ENCODE measurements around the gene MT1H. TPM values are rescaled to one million over a fixed set of nuclear protein-coding genes. Genes with fewer than 3 reads are reported as not detected.
"Not testable (repeated sequence)": the region's sequence is repeated elsewhere in the genome, so short reads cannot be mapped to it uniquely, and the experiment has no call there.

The MT1H gene
- not detected for total RNA-seq
- total RNA-seq, result 0 reads per million in 2 donors

DNA sequence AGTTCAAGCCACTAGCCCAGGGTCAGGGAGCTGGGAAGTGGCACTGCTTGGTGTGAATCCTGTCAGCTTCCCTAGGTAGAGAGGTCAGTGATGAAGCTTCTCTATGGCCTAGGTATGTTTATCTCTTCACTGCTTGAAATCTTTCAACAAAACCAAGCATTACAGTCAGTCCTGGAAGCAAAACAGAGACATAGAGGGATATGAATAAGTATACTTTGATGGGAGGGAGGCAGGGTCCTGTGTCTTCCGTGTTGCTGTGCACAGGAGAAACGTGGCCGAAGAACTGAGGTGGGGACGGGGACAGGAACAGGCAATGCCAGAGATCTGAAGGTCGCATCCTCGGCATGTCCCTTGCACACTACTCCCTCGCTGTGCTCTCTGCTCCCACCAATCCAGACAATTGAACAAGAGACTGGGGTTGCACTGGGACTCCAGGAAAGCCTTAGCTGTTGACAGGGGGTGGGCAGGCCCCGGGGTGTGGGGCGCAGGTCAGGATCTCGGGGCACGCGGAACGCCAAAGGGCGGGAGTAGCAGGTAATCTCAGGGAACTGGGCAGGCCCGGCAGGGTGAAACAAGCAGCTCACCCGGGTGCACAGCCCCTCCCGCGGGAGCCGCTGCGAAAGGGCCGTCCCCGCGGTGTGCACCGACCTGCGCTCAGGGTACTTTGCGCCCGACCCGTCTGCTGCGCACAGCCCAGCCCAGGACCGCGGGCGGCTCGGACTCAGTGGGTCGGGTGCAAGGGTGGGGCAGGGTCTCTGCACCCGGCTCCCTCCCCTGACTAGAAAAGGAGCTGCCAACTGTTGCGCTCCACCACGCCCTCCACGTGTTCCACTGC lies at the start of gene MT1H:
MT1H (plus strand) TSS at position 810 of the 835 bp plus-strand sequence. CDS start 71 bp downstream, outside the sequence.
- no peak within 1 kb of the TSS for H3K27ac Mint-ChIP-seq
- no peaks in the 10 kb centered on the region for H3K9me3 ChIP-seq (ENCODE audit: control insufficient read depth, low read length, poor library complexity, severe bottlenecking)
- H3K4me3 Mint-ChIP-seq, result peak within 1 kb of the TSS; percentile 71
- peaks cover 2% of the 10 kb centered on the region for H3K36me3 Mint-ChIP-seq (ENCODE audit: low read depth)
- peaks cover 55% of the 10 kb centered on the region for H3K27me3 Mint-ChIP-seq
- peaks cover 16% of the 10 kb centered on the region for H3K4me1 Mint-ChIP-seq
- ATAC-seq (peak; percentile 40), DNase-seq (no peak)

- no peaks in the 10 kb centered on the region for H3K36me3 Mint-ChIP-seq (ENCODE audit: low read depth)
- no peaks in the 10 kb centered on the region for H3K9me3 ChIP-seq (ENCODE audit: control insufficient read depth, low read length, poor library complexity, severe bottlenecking)
- no peak overlapping the region for H3K27ac Mint-ChIP-seq
- H3K27me3 Mint-ChIP-seq, result peaks cover 12% of the 10 kb centered on the region
- peaks cover 16% of the 10 kb centered on the region for H3K4me1 Mint-ChIP-seq
- no peak overlapping the region for H3K4me3 Mint-ChIP-seq
- ATAC-seq, result no peak
- DNase-seq, result no peak
Measured at GRCh38 chr16:56620339-56620897, 49.2 kb upstream of the MT1H start.

DNA sequence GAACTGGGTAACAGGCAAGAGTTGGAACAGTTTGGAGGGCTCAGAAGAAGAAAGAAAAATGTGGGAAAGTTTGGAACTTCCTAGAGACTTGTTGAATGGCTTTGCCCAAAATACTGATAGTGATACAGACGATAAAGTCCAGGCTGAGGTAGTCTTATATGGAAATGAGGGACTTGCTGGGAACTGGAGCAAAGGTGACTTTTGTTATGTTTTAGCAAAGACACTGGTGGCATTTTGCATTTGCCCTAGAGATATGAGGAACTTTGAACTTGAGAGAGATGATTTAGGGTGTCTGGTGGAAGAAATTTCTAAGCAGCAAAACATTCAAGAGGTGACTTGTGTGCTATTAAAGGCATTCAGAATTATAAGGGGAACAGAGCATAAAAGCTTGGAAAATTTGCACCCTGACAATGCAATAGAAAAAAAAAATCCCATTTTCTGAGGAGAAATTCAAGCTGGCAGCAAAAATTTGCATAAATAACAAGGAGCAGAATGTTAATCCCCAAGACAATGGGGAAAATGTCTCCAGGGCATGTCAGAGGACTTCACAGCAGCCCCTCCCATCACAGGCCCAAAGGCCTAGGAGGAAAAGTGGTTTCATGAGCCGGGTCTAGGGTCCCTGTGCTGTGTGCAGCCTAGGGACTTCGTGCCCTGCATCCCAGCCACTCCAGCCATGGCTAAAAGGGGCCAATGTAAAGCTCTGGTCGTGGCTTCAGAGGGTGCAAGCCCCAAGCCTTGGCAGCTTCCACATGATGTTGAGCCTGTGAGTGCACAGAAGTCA lies 47.8 kb upstream of the MT1H start:
- ATAC-seq; H3K9me3 ChIP-seq (ENCODE audit: control insufficient read depth, low read length, poor library complexity, severe bottlenecking); H3K36me3 Mint-ChIP-seq (ENCODE audit: low read depth); H3K4me3 Mint-ChIP-seq; H3K27ac Mint-ChIP-seq; DNase-seq: not testable (repeated sequence)
- Mint-ChIP-seq H3K27me3 (peaks cover 17% of the 10 kb centered on the region), H3K4me1 (peaks cover 22% of the 10 kb centered on the region)

- DNase-seq; ATAC-seq; H3K9me3 ChIP-seq (ENCODE audit: control insufficient read depth, low read length, poor library complexity, severe bottlenecking); H3K27ac Mint-ChIP-seq; H3K4me3 Mint-ChIP-seq; H3K36me3 Mint-ChIP-seq (ENCODE audit: low read depth): not testable (repeated sequence)
- Mint-ChIP-seq H3K4me1 (peaks cover 18% of the 10 kb centered on the region), H3K27me3 (peaks cover 17% of the 10 kb centered on the region)
Measured at GRCh38 chr16:56623184-56623583, 46.4 kb upstream of the MT1H start.

DNA sequence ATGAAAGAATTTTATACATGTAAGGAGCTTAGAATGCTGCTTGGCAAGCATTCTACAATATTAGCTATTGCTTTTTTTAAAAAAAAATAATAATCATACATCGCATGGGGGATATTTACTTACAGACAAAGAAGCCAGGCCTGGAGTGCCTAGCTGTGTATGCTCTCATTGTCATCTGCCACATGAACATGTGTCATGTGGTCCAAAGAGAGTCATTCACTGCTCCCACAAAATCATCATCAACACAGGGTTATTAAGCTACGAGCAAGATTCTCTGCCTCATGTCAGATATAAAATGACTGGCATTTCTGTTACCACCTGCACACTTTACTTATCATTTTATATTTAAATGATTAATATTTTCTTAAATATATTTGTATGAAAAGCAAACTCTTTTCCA lies 46.0 kb upstream of the MT1H start:
- ATAC-seq (no peak), DNase-seq (no peak)
- Mint-ChIP-seq H3K27ac (no peak overlapping the region), H3K4me3 (no peak overlapping the region), H3K36me3 (ENCODE audit: low read depth) (no peaks in the 10 kb centered on the region), H3K4me1 (peaks cover 18% of the 10 kb centered on the region), H3K27me3 (peaks cover 13% of the 10 kb centered on the region)
- no peaks in the 10 kb centered on the region for H3K9me3 ChIP-seq (ENCODE audit: control insufficient read depth, low read length, poor library complexity, severe bottlenecking)

DNA sequence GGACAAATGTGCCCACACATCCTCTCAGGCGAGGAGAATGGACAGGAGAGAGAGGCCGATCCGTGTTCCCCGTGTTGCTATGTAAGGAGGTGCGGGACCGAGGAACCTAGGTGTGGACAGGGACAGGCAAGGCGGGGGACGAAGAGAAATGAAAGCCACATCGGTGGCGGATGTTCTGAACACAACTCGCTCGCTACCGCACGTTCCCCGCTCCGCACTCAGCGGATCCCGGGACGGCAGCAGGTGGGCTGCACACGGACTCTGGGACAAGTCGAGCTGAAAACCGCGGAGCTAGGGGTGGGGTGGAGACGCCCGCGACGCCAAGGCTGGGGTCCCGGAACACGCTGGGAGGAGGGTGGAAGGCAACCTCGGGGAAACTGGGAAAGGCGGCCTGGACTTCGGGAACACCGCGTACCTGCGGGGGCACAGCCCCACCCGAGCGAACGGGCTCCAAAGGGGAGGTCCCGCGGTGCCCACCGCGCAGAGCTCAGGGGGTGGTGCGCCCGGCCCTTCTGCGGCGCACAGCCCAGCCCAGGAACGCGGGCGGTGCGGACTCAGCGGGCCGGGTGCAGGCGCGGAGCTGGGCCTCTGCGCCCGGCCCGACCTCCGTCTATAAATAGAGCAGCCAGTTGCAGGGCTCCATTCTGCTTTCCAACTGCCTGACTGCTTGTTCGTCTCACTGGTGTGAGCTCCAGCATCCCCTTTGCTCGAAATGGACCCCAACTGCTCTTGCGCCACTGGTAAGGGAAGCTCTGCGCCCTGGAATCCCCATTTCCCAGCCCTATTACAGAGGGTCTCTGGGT lies 44.3 kb upstream of the MT1H start, which contains the start of gene MT1E:
MT1E (plus strand) TSS at position 642 of the 803 bp plus-strand sequence; CDS start at position 713, 71 bp downstream.
- Mint-ChIP-seq H3K27ac (peak within 1 kb of the TSS; percentile 24), H3K27me3 (peaks cover 12% of the 10 kb centered on the region), H3K4me1 (peaks cover 18% of the 10 kb centered on the region), H3K4me3 (peak within 1 kb of the TSS; percentile 95), H3K36me3 (ENCODE audit: low read depth) (no peaks in the 10 kb centered on the region)
- DNase-seq (peak in 1 of 3 donors; percentile 39), ATAC-seq (peak; percentile 96)
- H3K9me3 ChIP-seq (ENCODE audit: control insufficient read depth, low read length, poor library complexity, severe bottlenecking), result no peaks in the 10 kb centered on the region

GRCh38 chr16:56625943-56626654 lies 43.5 kb upstream of the MT1H start:
- H3K27me3 Mint-ChIP-seq, result peaks cover 20% of the 10 kb centered on the region
- ATAC-seq (peak; percentile 20), DNase-seq (no peak)
- H3K27ac Mint-ChIP-seq, result no peak overlapping the region
- peak overlapping the region; percentile 95 for H3K4me3 Mint-ChIP-seq
- H3K36me3 Mint-ChIP-seq (ENCODE audit: low read depth), result no peaks in the 10 kb centered on the region
- no peaks in the 10 kb centered on the region for H3K9me3 ChIP-seq (ENCODE audit: control insufficient read depth, low read length, poor library complexity, severe bottlenecking)
- H3K4me1 Mint-ChIP-seq, result peaks cover 18% of the 10 kb centered on the region

DNA sequence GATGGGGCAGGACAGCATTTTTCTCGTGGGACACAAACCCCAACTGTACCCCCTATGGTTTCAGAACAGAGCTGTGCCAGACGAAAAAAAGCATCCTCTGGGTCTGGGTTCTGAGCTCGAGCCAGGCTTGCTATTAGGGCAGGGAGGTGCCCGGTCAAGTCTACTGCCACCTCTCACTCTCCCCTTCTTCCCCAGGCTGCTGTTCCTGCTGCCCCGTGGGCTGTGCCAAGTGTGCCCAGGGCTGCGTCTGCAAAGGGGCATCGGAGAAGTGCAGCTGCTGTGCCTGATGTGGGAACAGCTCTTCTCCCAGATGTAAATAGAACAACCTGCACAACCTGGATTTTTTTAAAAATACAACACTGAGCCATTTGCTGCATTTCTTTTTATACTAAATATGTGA lies 42.9 kb upstream of the MT1H start:
- Mint-ChIP-seq H3K4me3 (peak overlapping the region; percentile 95), H3K27me3 (peaks cover 26% of the 10 kb centered on the region), H3K36me3 (ENCODE audit: low read depth) (peaks cover under 1% of the 10 kb centered on the region), H3K27ac (no peak overlapping the region), H3K4me1 (peaks cover 17% of the 10 kb centered on the region)
- ATAC-seq, result no peak
- H3K9me3 ChIP-seq (ENCODE audit: control insufficient read depth, low read length, poor library complexity, severe bottlenecking), result no peaks in the 10 kb centered on the region
- DNase-seq, result no peak

DNA sequence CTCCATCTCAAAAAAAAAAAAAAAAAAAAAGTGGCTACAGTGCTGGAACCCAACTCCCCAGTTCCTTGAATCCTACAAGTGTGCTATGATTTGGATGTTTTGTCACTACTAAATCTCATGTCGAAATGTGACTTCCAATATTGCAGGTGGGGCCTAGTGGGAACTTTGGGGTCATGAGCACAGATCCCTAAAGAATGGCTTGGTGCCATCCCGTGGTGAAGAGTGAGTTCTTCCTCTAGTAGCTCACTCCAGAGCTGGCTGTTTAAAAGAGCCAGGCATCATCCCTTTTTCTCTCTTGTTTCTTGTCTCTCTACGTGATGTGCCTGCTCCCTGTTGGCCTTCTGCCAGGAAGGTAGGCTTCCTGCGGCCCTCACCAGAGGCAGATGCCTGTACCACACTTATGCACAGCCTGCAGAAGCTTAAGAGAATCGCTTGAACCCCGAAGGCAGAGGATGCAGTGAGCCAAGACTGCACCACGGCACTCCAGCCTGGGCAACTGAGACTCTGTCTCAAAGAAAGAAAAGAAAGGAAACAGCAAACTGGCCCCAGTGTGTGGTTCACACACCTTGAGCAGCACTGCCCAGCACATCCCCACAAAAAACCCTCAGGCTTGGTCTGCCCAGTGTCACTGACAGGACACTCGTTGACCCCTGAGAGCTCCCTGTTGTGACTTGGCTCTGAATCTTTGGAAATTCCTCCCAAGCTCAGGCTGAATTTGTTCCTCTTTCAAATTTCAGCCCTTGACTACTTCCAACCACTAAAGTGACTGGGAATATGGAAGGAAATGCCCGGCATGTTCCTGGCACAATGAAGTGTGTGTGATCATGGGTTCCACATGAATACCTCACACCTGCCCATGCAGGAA lies 40.9 kb upstream of the MT1H start:
- no peak overlapping the region for H3K27ac Mint-ChIP-seq
- no peak for DNase-seq
- H3K4me3 Mint-ChIP-seq, result no peak overlapping the region
- H3K36me3 Mint-ChIP-seq (ENCODE audit: low read depth), result peaks cover 3% of the 10 kb centered on the region
- no peaks in the 10 kb centered on the region for H3K9me3 ChIP-seq (ENCODE audit: control insufficient read depth, low read length, poor library complexity, severe bottlenecking)
- H3K4me1 Mint-ChIP-seq, result peaks cover 21% of the 10 kb centered on the region
- ATAC-seq, result no peak
- H3K27me3 Mint-ChIP-seq, result peaks cover 42% of the 10 kb centered on the region

GRCh38 chr16:56629531-56629930 lies 40.1 kb upstream of the MT1H start:
- H3K9me3 ChIP-seq (ENCODE audit: control insufficient read depth, low read length, poor library complexity, severe bottlenecking), result no peaks in the 10 kb centered on the region
- ATAC-seq, result no peak
- Mint-ChIP-seq H3K4me3 (no peak overlapping the region), H3K36me3 (ENCODE audit: low read depth) (peaks cover 3% of the 10 kb centered on the region), H3K27ac (no peak overlapping the region), H3K4me1 (peaks cover 21% of the 10 kb centered on the region), H3K27me3 (peaks cover 50% of the 10 kb centered on the region)
- DNase-seq, result no peak

DNA sequence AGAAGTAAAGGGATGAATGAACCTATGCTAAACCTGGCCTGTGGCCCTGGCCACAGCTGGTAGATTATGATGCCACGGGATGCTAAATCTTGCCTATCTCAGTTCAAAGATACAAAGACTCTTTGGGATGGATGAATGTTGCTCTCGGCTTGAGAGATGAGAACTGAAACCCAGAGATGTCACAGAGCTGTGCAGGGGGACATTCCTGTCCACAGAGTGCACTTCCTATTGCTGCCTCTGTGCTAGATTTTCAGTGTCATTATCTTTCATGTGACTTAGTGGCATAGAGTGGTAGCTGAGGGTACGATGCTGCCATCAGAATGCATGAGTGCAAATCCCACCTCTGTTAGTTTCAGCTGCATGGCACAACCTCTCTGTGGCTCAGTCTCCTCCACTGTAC lies 39.5 kb upstream of the MT1H start:
- Mint-ChIP-seq H3K27me3 (peaks cover 54% of the 10 kb centered on the region), H3K27ac (no peak overlapping the region), H3K4me1 (peaks cover 21% of the 10 kb centered on the region), H3K4me3 (no peak overlapping the region), H3K36me3 (ENCODE audit: low read depth) (peaks cover 5% of the 10 kb centered on the region)
- DNase-seq (no peak), ATAC-seq (peak; percentile 30)
- no peaks in the 10 kb centered on the region for H3K9me3 ChIP-seq (ENCODE audit: control insufficient read depth, low read length, poor library complexity, severe bottlenecking)

All from T-helper 17 cell (primary cell).